ENCODE measurements around the gene EXOSC10. TPM values are rescaled to one million over a fixed set of nuclear protein-coding genes. Genes with fewer than 3 reads are reported as not detected.

Gene EXOSC10
- polyA plus RNA-seq, 1 experiment = 72.1 TPM

- TF ChIP-seq CTCF (IDR thresholded peaks at IDR 0.05; ENCODE audit: insufficient read depth, low read depth, low read length) = no peak
- Histone ChIP-seq H3K27me3 (ENCODE audit: control insufficient read depth, insufficient read depth, low read length) (no peaks in the 10 kb centered on the region), H3K4me3 (ENCODE audit: low read depth, low read length) (no peak overlapping the region), H3K36me3 (ENCODE audit: control insufficient read depth, insufficient read depth, low read length) (peaks cover 16% of the 10 kb centered on the region)
- POLR2A ChIA-PET = no interaction called here
- CTCF ChIA-PET = interaction anchor here (0.6 kb wide), 1 partner anchor 21 kb away, joined by 4 read pairs; no protein-coding TSS in a partner anchor
- no peak for DNase-seq (ENCODE audit: low read depth)
Observed at GRCh38 chr1:11134898-11135266, 35.2 kb upstream of the EXOSC10 start.

GRCh38 chr1:11134251-11134897, 34.7 kb upstream of the EXOSC10 start:
- H3K36me3 ChIP-seq (ENCODE audit: control insufficient read depth, insufficient read depth, low read length) = peaks cover 19% of the 10 kb centered on the region
- ChIA-PET CTCF (no interaction called here), POLR2A (no interaction called here)
- no peaks in the 10 kb centered on the region for H3K27me3 ChIP-seq (ENCODE audit: control insufficient read depth, insufficient read depth, low read length)
- no peak for TF ChIP-seq CTCF (IDR thresholded peaks at IDR 0.05; ENCODE audit: insufficient read depth, low read depth, low read length)
- no peak overlapping the region for H3K4me3 ChIP-seq (ENCODE audit: low read depth, low read length)
- DNase-seq (ENCODE audit: low read depth) = peak; percentile 65

GRCh38 chr1:11132563-11133293, 33.1 kb upstream of the EXOSC10 start:
- no peak for TF ChIP-seq CTCF (IDR thresholded peaks at IDR 0.05; ENCODE audit: insufficient read depth, low read depth, low read length)
- POLR2A ChIA-PET = interaction anchor here (0.6 kb wide), 1 partner anchor 77 kb away, joined by 7 read pairs; no protein-coding TSS in a partner anchor

GRCh38 chr1:11131816-11132215, 32.1 kb upstream of the EXOSC10 start:
- Histone ChIP-seq H3K27me3 (ENCODE audit: control insufficient read depth, insufficient read depth, low read length) (no peaks in the 10 kb centered on the region), H3K4me3 (ENCODE audit: low read depth, low read length) (no peak overlapping the region), H3K36me3 (ENCODE audit: control insufficient read depth, insufficient read depth, low read length) (peaks cover 32% of the 10 kb centered on the region)
- ChIA-PET POLR2A (no interaction called here), CTCF (no interaction called here)
- no peak for TF ChIP-seq CTCF (IDR thresholded peaks at IDR 0.05; ENCODE audit: insufficient read depth, low read depth, low read length)
- no peak for DNase-seq (ENCODE audit: low read depth)

More at GRCh38 chr1:11132563-11133293, 33.1 kb upstream of the EXOSC10 start:
- Histone ChIP-seq H3K27me3 (ENCODE audit: control insufficient read depth, insufficient read depth, low read length) (no peaks in the 10 kb centered on the region), H3K36me3 (ENCODE audit: control insufficient read depth, insufficient read depth, low read length) (peaks cover 28% of the 10 kb centered on the region), H3K4me3 (ENCODE audit: low read depth, low read length) (no peak overlapping the region)
- CTCF ChIA-PET = interaction anchor here (0.5 kb wide), 1 partner anchor 88 kb away, joined by 3 read pairs; no protein-coding TSS in a partner anchor
- no peak for DNase-seq (ENCODE audit: low read depth)

- CTCF ChIA-PET = no interaction called here
- H3K27me3 ChIP-seq (ENCODE audit: control insufficient read depth, insufficient read depth, low read length) = no peaks in the 10 kb centered on the region
Observed at GRCh38 chr1:11130406-11130805, 30.7 kb upstream of the EXOSC10 start.

More at GRCh38 chr1:11130406-11130805, 30.7 kb upstream of the EXOSC10 start:
- no peak overlapping the region for H3K4me3 ChIP-seq (ENCODE audit: low read depth, low read length)
- TF ChIP-seq CTCF (IDR thresholded peaks at IDR 0.05; ENCODE audit: insufficient read depth, low read depth, low read length) = no peak
- POLR2A ChIA-PET = no interaction called here
- no peak for DNase-seq (ENCODE audit: low read depth)
- H3K36me3 ChIP-seq (ENCODE audit: control insufficient read depth, insufficient read depth, low read length) = peaks cover 32% of the 10 kb centered on the region

All from BJ (cell line).